Testis (tissue), 3 donors: ENCODE measurements around the gene C20orf144. TPM values are rescaled to one million over a fixed set of nuclear protein-coding genes. Genes with fewer than 3 reads are reported as not detected.

Source experiments
- DNase-seq: peaks from one replicate; pipeline ENCODE4 v3.0.0-alpha.2; 2019
- H3K27ac ChIP-seq, 2 donors: fragments of 200-600 bp; sonication (generic); one replicate each; pipeline ENCODE4 v1.5.1; 2019
- H3K27me3 ChIP-seq: fragments of 200-600 bp; sonication (generic); one replicate; pipeline ENCODE4 v1.5.1; 2019
- H3K36me3 ChIP-seq: fragments of 200-600 bp; sonication (generic); one replicate; pipeline ENCODE4 v1.5.1; 2017; ENCODE audit warnings: low read depth; ENCODE audit errors: missing control alignments
- H3K4me1 ChIP-seq: fragments of 200-600 bp; sonication (generic); one replicate; pipeline ENCODE4 v1.5.1; 2019
- H3K4me3 ChIP-seq, 2 donors: fragments of 200-600 bp; sonication (generic); one replicate each; pipeline ENCODE4 v1.5.1; 2017 to 2019
- H3K9me3 ChIP-seq: fragments of 200-600 bp; sonication (generic); one replicate; pipeline ENCODE4 v1.5.1; 2017
- POLR2A ChIP-seq: fragments of 450-650 bp; IDR thresholded peaks from one replicate; pipeline ENCODE4 v1.6.1; 2017; ENCODE audit warnings: antibody characterized with exemption, mild to moderate bottlenecking, moderate library complexity
- WGBS, 2 donors: methylation state at CpG; one replicate each; pipeline ENCODE4 v1.1.5; 2018; 5-methylcytosine and 5-hydroxymethylcytosine counted together
- intact Hi-C: fragments of 100-400 bp; cut with DNase I; formaldehyde crosslinking; loops from one replicate; pipeline ENCODE4 v1.15.1; 2023; ENCODE audit warnings: low total_unique reads
- polyA plus RNA-seq: library from polyadenylated mRNA; stranded (reverse); fragments of 350-450 nt; fragmentation: Illumina TruSeq; extraction: RNeasy Lipid Tissue Mini Kit (QIAGEN cat#74804); gene quantifications from one replicate; pipeline ENCODE4 v1.2.3, GENCODE V29; 2014; ENCODE audit warnings: low read depth, low replicate concordance; ENCODE audit not compliant: insufficient read depth
- total RNA-seq, 2 donors: library from RNA; depleted of rRNA; stranded (reverse); fragments of >200 nt; gene quantifications; one replicate each; pipeline ENCODE4 v1.2.3, GENCODE V29; 2016
- TF ChIP-seq, protein P1 (sequence below), 3 experiments: fragments of 450-650 bp in 2 of 3; fragments of 200-600 bp in 1 of 3; sonication (generic) in 1 of 3; IDR thresholded peaks; one replicate each; pipeline ENCODE4 v1.5.1; 2016 to 2019; ENCODE audit warnings: antibody characterized with exemption in 3 of 3, mild to moderate bottlenecking in 2 of 3, moderate library complexity in 1 of 3

The C20orf144 gene
- total and polyA plus RNA-seq, 3 donors from 2014 or later: 40.0 to 128 (median 119) TPM

DNA sequence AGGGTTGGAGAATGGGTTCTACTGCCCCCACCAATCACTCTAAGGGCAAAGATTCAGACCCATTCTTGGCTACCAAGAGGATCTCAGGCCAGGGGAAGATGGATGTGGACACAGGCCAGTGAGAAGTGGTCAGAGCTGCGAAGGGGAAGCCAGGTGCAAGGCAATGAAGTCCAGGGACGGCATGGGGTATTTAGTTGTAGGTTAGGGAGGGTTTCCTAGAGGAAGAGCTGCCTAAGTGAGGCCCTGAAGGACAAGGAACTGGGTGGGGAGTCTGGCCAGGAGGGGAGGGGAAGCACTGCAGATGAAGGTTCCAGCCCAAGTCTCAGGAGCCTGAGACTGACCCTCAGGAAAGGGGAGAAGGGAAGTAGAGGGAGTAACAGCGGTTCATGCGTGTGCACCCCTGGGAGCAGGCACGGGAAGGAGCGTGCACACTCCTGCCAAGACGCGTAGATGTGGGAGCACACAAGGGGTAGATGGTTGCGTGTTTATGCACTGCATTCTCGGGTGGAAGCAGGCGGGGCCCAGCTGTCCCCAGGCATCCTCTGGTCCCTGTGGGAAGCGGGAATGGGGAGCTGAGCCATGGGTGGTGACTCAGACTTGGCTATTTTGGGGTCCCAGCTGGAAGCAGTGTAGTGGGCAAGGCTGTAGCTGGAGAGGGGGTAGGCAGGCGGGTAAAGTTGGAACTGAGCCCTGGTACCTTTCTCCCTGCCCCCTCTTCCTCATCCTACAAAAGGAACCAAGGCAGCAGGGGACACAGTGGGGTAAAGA, 7.9 kb downstream of the C20orf144 start:
- DNase-seq: no peak
- Histone ChIP-seq H3K27ac (no peak overlapping the region), H3K4me3 (no peak overlapping the region), H3K9me3 (no peaks in the 10 kb centered on the region), H3K4me1 (peaks cover 31% of the 10 kb centered on the region), H3K36me3 (no peaks in the 10 kb centered on the region), H3K27me3 (no peaks in the 10 kb centered on the region)
- WGBS, 2 donors: 80 to 83% methylated on average over 12 to 13 of the region's 13 CpGs
- intact Hi-C loops: loop anchor here (5.0 kb wide), 1 partner anchor 62 kb away; the partner anchor contains the start of gene ZNF341
- TF ChIP-seq POLR2A: no peak
- TF ChIP-seq, protein P1, sequence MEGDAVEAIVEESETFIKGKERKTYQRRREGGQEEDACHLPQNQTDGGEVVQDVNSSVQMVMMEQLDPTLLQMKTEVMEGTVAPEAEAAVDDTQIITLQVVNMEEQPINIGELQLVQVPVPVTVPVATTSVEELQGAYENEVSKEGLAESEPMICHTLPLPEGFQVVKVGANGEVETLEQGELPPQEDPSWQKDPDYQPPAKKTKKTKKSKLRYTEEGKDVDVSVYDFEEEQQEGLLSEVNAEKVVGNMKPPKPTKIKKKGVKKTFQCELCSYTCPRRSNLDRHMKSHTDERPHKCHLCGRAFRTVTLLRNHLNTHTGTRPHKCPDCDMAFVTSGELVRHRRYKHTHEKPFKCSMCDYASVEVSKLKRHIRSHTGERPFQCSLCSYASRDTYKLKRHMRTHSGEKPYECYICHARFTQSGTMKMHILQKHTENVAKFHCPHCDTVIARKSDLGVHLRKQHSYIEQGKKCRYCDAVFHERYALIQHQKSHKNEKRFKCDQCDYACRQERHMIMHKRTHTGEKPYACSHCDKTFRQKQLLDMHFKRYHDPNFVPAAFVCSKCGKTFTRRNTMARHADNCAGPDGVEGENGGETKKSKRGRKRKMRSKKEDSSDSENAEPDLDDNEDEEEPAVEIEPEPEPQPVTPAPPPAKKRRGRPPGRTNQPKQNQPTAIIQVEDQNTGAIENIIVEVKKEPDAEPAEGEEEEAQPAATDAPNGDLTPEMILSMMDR (IDR thresholded peaks at IDR 0.05): no peak

DNA sequence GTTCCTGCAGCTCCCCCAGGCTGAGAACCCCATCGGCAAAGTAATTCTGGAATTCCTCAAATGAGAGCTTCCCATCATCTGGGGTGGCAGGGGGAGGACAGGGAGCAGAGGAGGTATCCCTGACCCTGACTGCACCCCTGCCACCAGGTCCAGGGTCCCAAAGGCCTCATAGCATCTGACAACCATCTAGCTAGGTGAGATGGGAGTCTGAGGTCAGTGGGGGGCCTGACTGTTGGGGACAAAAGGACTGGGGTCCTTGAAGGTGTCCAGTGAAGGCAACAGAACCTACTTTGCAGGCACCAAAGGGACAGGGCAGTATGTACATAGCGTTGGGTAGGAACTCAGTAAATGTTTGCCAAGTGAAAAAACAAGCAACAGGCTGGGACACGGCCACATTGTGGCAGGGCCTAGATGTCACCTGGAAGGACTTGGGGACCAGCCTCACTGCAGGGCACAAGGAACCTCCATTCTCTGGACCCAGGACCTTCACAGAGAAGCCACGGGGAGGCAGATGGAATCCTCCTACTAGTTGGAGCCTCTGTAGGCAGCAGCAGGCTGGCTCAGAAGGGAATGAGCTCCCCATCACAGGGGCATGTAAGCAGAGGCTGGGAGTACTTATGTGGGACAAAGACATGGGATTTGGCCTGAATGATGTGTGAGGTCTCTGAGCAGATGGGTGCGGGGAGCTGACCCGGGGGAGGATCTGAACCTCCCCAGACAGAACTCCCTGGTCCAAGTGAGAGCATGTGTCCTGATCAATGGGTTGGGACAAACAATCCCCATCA, 8.8 kb downstream of the C20orf144 start:
- no peaks in the 10 kb centered on the region for H3K9me3 ChIP-seq
- no peak overlapping the region for H3K4me3 ChIP-seq
- DNase-seq: no peak
- no peaks in the 10 kb centered on the region for H3K36me3 ChIP-seq
- peaks cover 39% of the 10 kb centered on the region for H3K4me1 ChIP-seq
- WGBS, 2 donors: 77 to 89% methylated on average over 4 to 6 of the region's 6 CpGs
- H3K27me3 ChIP-seq: no peaks in the 10 kb centered on the region
- intact Hi-C loops: no loop called here
- no peak overlapping the region for H3K27ac ChIP-seq
- no peak for TF ChIP-seq POLR2A
- TF ChIP-seq, protein P1 (IDR thresholded peaks at IDR 0.05): no peak

- 75 to 79% methylated on average over 8 of the region's 8 CpGs for WGBS, 2 donors
- no peak for DNase-seq
- Histone ChIP-seq H3K4me1 (peaks cover 43% of the 10 kb centered on the region), H3K36me3 (no peaks in the 10 kb centered on the region), H3K27ac (no peak overlapping the region), H3K9me3 (no peaks in the 10 kb centered on the region), H3K4me3 (no peak overlapping the region), H3K27me3 (no peaks in the 10 kb centered on the region)
- no peak for TF ChIP-seq POLR2A
- TF ChIP-seq, protein P1 (IDR thresholded peaks at IDR 0.05): no peak
- intact Hi-C loops: no loop called here
Observed at GRCh38 chr20:33671573-33672288, 9.6 kb downstream of the C20orf144 start.

GRCh38 chr20:33672426-33673113, 10.4 kb downstream of the C20orf144 start:
- no peak for DNase-seq
- intact Hi-C loops: no loop called here

More at GRCh38 chr20:33672426-33673113, 10.4 kb downstream of the C20orf144 start:
- 58 to 97% methylated on average over 7 to 17 of the region's 17 CpGs for WGBS, 2 donors
- Histone ChIP-seq H3K27me3 (no peaks in the 10 kb centered on the region), H3K27ac (peak overlapping the region; percentile 85 to 92), H3K9me3 (no peaks in the 10 kb centered on the region), H3K4me3 (peak overlapping the region; percentile 77 to 86), H3K4me1 (peaks cover 43% of the 10 kb centered on the region), H3K36me3 (no peaks in the 10 kb centered on the region)
- TF ChIP-seq, protein P1 (IDR thresholded peaks at IDR 0.05): no peak
- TF ChIP-seq POLR2A: no peak
